MM.1S (cell line): Measurements from ENCODE around the gene EXO1.

Source experiments
- EZH2 ChIP-seq: fragments of 300-600 bp; sonication (generic); optimal IDR thresholded peaks from 2 replicates; pipeline ENCODE3; 2017; ENCODE audit warnings: low read depth, mild to moderate bottlenecking, antibody characterized with exemption, low read length, mixed read lengths
- EZH2phosphoT487 ChIP-seq: fragments of 300-600 bp; sonication (generic); IDR thresholded peaks from 2 replicates; pipeline ENCODE4 v1.6.1; 2018; ENCODE audit warnings: antibody characterized with exemption, low read length
- TF ChIP-seq, protein P1 (sequence below): fragments of 300-600 bp; sonication (generic); IDR thresholded peaks from 2 replicates; pipeline ENCODE4 v1.5.1; 2016; ENCODE audit warnings: antibody characterized with exemption, low read length, mixed read lengths

DNA sequence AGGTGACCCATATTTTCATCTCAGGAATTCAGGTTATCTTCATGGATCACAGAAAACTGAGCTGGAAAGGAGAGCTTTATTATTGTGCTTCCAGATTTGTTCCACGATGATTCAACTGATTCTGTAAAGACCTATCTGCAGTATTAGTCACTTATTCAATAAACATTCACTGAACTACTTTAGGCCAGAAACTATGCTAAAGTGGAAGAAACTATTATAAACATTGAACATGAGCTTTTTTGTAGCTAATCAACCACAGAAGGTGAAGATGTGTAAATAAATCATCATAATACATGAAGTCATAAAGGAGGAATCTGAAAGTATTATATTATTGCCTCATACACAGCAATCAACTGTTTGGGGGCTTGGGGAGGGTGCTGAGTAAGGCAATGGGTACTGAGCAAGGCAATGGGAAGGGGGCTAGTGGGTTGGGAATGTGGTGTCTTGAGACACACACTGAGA, 30.6 kb upstream of the EXO1 start:
- TF ChIP-seq, protein P1, sequence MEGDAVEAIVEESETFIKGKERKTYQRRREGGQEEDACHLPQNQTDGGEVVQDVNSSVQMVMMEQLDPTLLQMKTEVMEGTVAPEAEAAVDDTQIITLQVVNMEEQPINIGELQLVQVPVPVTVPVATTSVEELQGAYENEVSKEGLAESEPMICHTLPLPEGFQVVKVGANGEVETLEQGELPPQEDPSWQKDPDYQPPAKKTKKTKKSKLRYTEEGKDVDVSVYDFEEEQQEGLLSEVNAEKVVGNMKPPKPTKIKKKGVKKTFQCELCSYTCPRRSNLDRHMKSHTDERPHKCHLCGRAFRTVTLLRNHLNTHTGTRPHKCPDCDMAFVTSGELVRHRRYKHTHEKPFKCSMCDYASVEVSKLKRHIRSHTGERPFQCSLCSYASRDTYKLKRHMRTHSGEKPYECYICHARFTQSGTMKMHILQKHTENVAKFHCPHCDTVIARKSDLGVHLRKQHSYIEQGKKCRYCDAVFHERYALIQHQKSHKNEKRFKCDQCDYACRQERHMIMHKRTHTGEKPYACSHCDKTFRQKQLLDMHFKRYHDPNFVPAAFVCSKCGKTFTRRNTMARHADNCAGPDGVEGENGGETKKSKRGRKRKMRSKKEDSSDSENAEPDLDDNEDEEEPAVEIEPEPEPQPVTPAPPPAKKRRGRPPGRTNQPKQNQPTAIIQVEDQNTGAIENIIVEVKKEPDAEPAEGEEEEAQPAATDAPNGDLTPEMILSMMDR, result no peak
- TF ChIP-seq EZH2, result no peak
- no peak for TF ChIP-seq EZH2phosphoT487
